H1 (cell line): ENCODE measurements around the gene TAF1D. TPM values are rescaled to one million over a fixed set of nuclear protein-coding genes. Genes with fewer than 3 reads are reported as not detected.

Experiments
- CTCF ChIA-PET: fragments of 300-600 bp; sonication (Branson Sonifier 250); formaldehyde crosslinking; loops from one replicate; lab custom pipeline; 2021; ENCODE audit not compliant: partially characterized antibody; lab: Charles Lee
- POLR2A ChIA-PET: fragments of 300-600 bp; sonication (Branson Sonifier 250); formaldehyde crosslinking; loops from one replicate; lab custom pipeline; 2021; ENCODE audit warnings: inconsistent platforms; ENCODE audit not compliant: partially characterized antibody; lab: Charles Lee
- DNase-seq, 2 experiments: peaks; one replicate each; pipeline versions ENCODE4 v3.0.0 to v3.0.0-alpha.2; 2010 to 2022; ENCODE audit warnings: low spot score in 2 of 2, low read depth in 1 of 2, mixed read lengths in 1 of 2
- FAIRE-seq: peaks from 2 replicates; lab custom pipeline; 2011; peaks lifted over from hg19 to GRCh38; lab: Jason Lieb, UNC
- H2AFZ ChIP-seq: 2 replicates; pipeline ENCODE4 v1.8.1; 2012; ENCODE audit warnings: low read length, inconsistent platforms
- H2AK5ac ChIP-seq: 2 replicates; pipeline ENCODE4 v1.6.1; 2013; ENCODE audit warnings: low read depth, low read length
- H2BK120ac ChIP-seq: replicated peaks from 2 replicates; pipeline ENCODE3; 2013; ENCODE audit warnings: low read depth, low read length, inconsistent platforms
- H2BK12ac ChIP-seq: 2 replicates; pipeline ENCODE4 v1.6.1; 2013; ENCODE audit warnings: low read depth, low read length
- H2BK15ac ChIP-seq: 2 replicates; pipeline ENCODE4 v1.6.1; 2013; ENCODE audit warnings: low read length
- H2BK20ac ChIP-seq: 2 replicates; pipeline ENCODE4 v1.6.1; 2013; ENCODE audit warnings: low read length
- H2BK5ac ChIP-seq: 2 replicates; pipeline ENCODE4 v1.6.1; 2013; ENCODE audit warnings: low read depth, low read length
- H3K14ac ChIP-seq: 2 replicates; pipeline ENCODE4 v1.6.1; 2013; ENCODE audit warnings: inconsistent platforms; ENCODE audit not compliant: insufficient read length
- H3K18ac ChIP-seq: 2 replicates; pipeline ENCODE4 v1.6.1; 2013; ENCODE audit warnings: low read length; ENCODE audit errors: extremely low read depth
- H3K23ac ChIP-seq: 2 replicates; pipeline ENCODE4 v1.6.1; 2013; ENCODE audit warnings: inconsistent platforms; ENCODE audit not compliant: insufficient read length
- H3K23me2 ChIP-seq: 2 replicates; pipeline ENCODE4 v1.6.1; 2013; ENCODE audit warnings: low read depth, low read length
- H3K27ac ChIP-seq: 2 replicates; pipeline ENCODE4 v1.6.1; 2011; ENCODE audit warnings: low read depth, low read length, inconsistent platforms
- H3K27me3 ChIP-seq, 4 experiments: replicated peaks in 1 of 4; 1 replicate in 1 of 4; 2 replicates in 3 of 4; pipeline versions ENCODE4 v1.6.1 to v1.8.1; 2011 to 2013; ENCODE audit warnings: low read length in 3 of 4, mild to moderate bottlenecking in 3 of 4, inconsistent platforms in 2 of 4, mixed read lengths in 2 of 4, moderate library complexity in 1 of 4; ENCODE audit not compliant: control insufficient read depth in 3 of 4, insufficient read depth in 3 of 4; ENCODE audit errors: extremely low read depth in 1 of 4
- H3K36me3 ChIP-seq, 4 experiments: 2 replicates each; pipeline versions ENCODE4 v1.6.1 to v1.8.1; 2011 to 2013; ENCODE audit warnings: mild to moderate bottlenecking in 4 of 4, low read length in 3 of 4, moderate library complexity in 2 of 4, control low read depth in 1 of 4, inconsistent platforms in 1 of 4; ENCODE audit not compliant: insufficient read depth in 4 of 4, control insufficient read depth in 2 of 4
- H3K4ac ChIP-seq: replicated peaks from 2 replicates; pipeline ENCODE3; 2013; ENCODE audit warnings: low read length, low read depth, mixed read lengths, inconsistent platforms; ENCODE audit not compliant: insufficient read length
- H3K4me1 ChIP-seq, 4 experiments: replicated peaks in 1 of 4; 1 replicate in 1 of 4; 2 replicates in 3 of 4; pipeline versions ENCODE4 v1.6.1 to v1.8.1; 2011 to 2013; ENCODE audit warnings: low read length in 3 of 4, inconsistent platforms in 2 of 4, mixed read lengths in 1 of 4; ENCODE audit not compliant: insufficient read depth in 4 of 4, control insufficient read depth in 3 of 4
- H3K4me2 ChIP-seq, 2 experiments: 2 replicates each; pipeline versions ENCODE4 v1.6.1 to v1.8.1; 2011 to 2013; ENCODE audit warnings: low read depth in 2 of 2, low read length in 2 of 2, control low read depth in 1 of 2, inconsistent platforms in 1 of 2, mild to moderate bottlenecking in 1 of 2; ENCODE audit not compliant: insufficient read depth in 1 of 2
- H3K4me3 ChIP-seq, 4 experiments: fragments of 200-600, 300-600 bp in 1 of 4; sonication (generic), shearing (Covaris generic), sonication (Bioruptor Twin) in 1 of 4; 2 replicates each; pipeline versions ENCODE4 v1.5.1 to v1.8.1; 2011 to 2016; ENCODE audit warnings: low read length in 4 of 4, low read depth in 3 of 4, control low read depth in 2 of 4, inconsistent platforms in 2 of 4, mild to moderate bottlenecking in 2 of 4, mixed read lengths in 1 of 4, moderate library complexity in 1 of 4; ENCODE audit not compliant: insufficient read depth in 2 of 4; ENCODE audit errors: extremely low read depth in 1 of 4
- H3K56ac ChIP-seq: replicated peaks from 2 replicates; pipeline ENCODE3; 2013; ENCODE audit warnings: low read depth, mild to moderate bottlenecking, mixed read lengths, low read length, inconsistent platforms; ENCODE audit not compliant: insufficient read length
- H3K79me1 ChIP-seq: 2 replicates; pipeline ENCODE4 v1.6.1; 2013; ENCODE audit warnings: low read depth, low read length, control low read depth
- H3K79me2 ChIP-seq, 2 experiments: 2 replicates each; pipeline versions ENCODE4 v1.6.1 to v1.8.1; 2012 to 2013; ENCODE audit warnings: low read length in 2 of 2, mild to moderate bottlenecking in 2 of 2, inconsistent platforms in 1 of 2; ENCODE audit not compliant: insufficient read depth in 2 of 2, control insufficient read depth in 1 of 2
- H3K9ac ChIP-seq, 4 experiments: replicated peaks in 1 of 4; 1 replicate in 1 of 4; 2 replicates in 3 of 4; pipeline versions ENCODE4 v1.6.1 to v1.8.1; 2011 to 2013; ENCODE audit warnings: low read depth in 3 of 4, low read length in 3 of 4, control low read depth in 2 of 4, mild to moderate bottlenecking in 2 of 4, moderate library complexity in 2 of 4, inconsistent platforms in 1 of 4; ENCODE audit errors: extremely low read depth in 1 of 4
- H3K9me3 ChIP-seq, 2 experiments: 2 replicates each; pipeline versions ENCODE4 v1.6.1 to v1.8.1; 2012 to 2013; ENCODE audit warnings: mild to moderate bottlenecking in 2 of 2, moderate library complexity in 2 of 2, control low read depth in 1 of 2, inconsistent platforms in 1 of 2, low read depth in 1 of 2, low read length in 1 of 2, mixed read lengths in 1 of 2; ENCODE audit not compliant: insufficient read depth in 2 of 2
- H4K20me1 ChIP-seq, 2 experiments: replicated peaks in 1 of 2; 2 replicates each; pipeline versions ENCODE3 to v1.8.1; 2011 to 2013; ENCODE audit warnings: inconsistent platforms in 2 of 2, low read length in 2 of 2, mild to moderate bottlenecking in 1 of 2; ENCODE audit not compliant: insufficient read depth in 2 of 2, control insufficient read depth in 1 of 2
- H4K5ac ChIP-seq: 2 replicates; pipeline ENCODE4 v1.6.1; 2013; ENCODE audit warnings: low read length, low read depth, mixed read lengths, inconsistent platforms; ENCODE audit not compliant: insufficient read length
- H4K8ac ChIP-seq: 2 replicates; pipeline ENCODE4 v1.8.0; 2013; ENCODE audit warnings: mild to moderate bottlenecking, moderate library complexity, low read length, inconsistent platforms; ENCODE audit not compliant: insufficient read depth; ENCODE audit errors: extremely low read depth
- H4K91ac ChIP-seq: replicated peaks from 2 replicates; pipeline ENCODE3; 2013; ENCODE audit warnings: low read length, mixed read lengths, inconsistent platforms; ENCODE audit not compliant: insufficient read length
- ATF3 ChIP-seq: IDR thresholded peaks from 2 replicates; pipeline ENCODE4 v1.6.1; 2011; ENCODE audit warnings: low read depth, mild to moderate bottlenecking, low read length; ENCODE audit not compliant: insufficient read depth
- BCL11A ChIP-seq, 2 experiments: IDR thresholded peaks; one replicate each; pipeline ENCODE4 v1.6.1; 2011; ENCODE audit warnings: low read depth in 2 of 2, low read length in 2 of 2, mild to moderate bottlenecking in 2 of 2
- HDAC6 ChIP-seq: IDR thresholded peaks from one replicate; pipeline ENCODE4 v1.7.1; 2012; ENCODE audit warnings: low read depth, mild to moderate bottlenecking, inconsistent platforms, low read length, moderate library complexity
- JUN ChIP-seq: IDR thresholded peaks from 2 replicates; pipeline ENCODE4 v1.6.1; 2011; ENCODE audit warnings: low read depth, mild to moderate bottlenecking, improper control_type of control experiment, low read length
- KDM1A ChIP-seq: fragments of 200-600, 300-600 bp; sonication (generic); IDR thresholded peaks from 2 replicates; pipeline ENCODE4 v1.7.1; 2016; ENCODE audit warnings: mild to moderate bottlenecking, low read length, borderline replicate concordance
- KDM5A ChIP-seq: fragments of 200-600 bp; IDR thresholded peaks from 2 replicates; pipeline ENCODE4 v1.7.1; 2012; ENCODE audit warnings: mild to moderate bottlenecking, low read length, inconsistent platforms, mixed read lengths
- SP1 ChIP-seq: IDR thresholded peaks from 2 replicates; pipeline ENCODE4 v1.6.1; 2011; ENCODE audit warnings: low read depth, low read length
- SRF ChIP-seq: IDR thresholded peaks from 2 replicates; pipeline ENCODE4 v1.6.1; 2011; ENCODE audit warnings: mild to moderate bottlenecking, low read depth, low read length, moderate library complexity
- TEAD4 ChIP-seq: IDR thresholded peaks from 2 replicates; pipeline ENCODE4 v1.6.1; 2012; ENCODE audit warnings: low read depth, low read length, inconsistent platforms, mixed read lengths
- YY1 ChIP-seq: IDR thresholded peaks from 2 replicates; pipeline ENCODE4 v1.6.1; 2011; ENCODE audit warnings: low read depth, mild to moderate bottlenecking, low read length
- WGBS, 2 experiments: shearing (Covaris generic) in 1 of 2; methylation state at CpG; one replicate each; pipeline versions ENCODE4 v1.1.6 to v1.1.7; 2013 to 2015; ENCODE audit warnings: low lambda C conversion rate in 2 of 2, mixed read lengths in 2 of 2, inconsistent platforms in 1 of 2, low coverage in 1 of 2, missing lambda C conversion rate in 1 of 2; ENCODE audit not compliant: insufficient replicate concordance in 2 of 2, insufficient coverage in 1 of 2, insufficient read length in 1 of 2; ENCODE audit errors: extremely low coverage in 1 of 2, missing lambda C conversion rate in 1 of 2; 5-methylcytosine and 5-hydroxymethylcytosine counted together
- polyA plus RNA-seq, 7 experiments: library from polyadenylated mRNA; depleted of rRNA in 3 of 7; stranded (reverse) in 5 of 7; unstranded in 2 of 7; fragments of >200 nt in 5 of 7; fragments of 200-250 nt in 2 of 7; gene quantifications; 1 replicate in 5 of 7; 2 replicates in 1 of 7; 4 replicates in 1 of 7; pipeline versions ENCODE4 v1.2.1 to v1.2.3, GENCODE V29; 2011 to 2013; ENCODE audit warnings: missing spikeins in 2 of 7, mixed read lengths in 2 of 7
- total RNA-seq: library from RNA; stranded (reverse); fragmentation: NEBNext Ultra II Directional; extraction: Animal tissue kit (Norgen Biotek cat#: 25700); gene quantifications from 2 replicates; pipeline ENCODE4 v1.2.1, GENCODE V29; 2021

TAF1D gene
- total and polyA plus RNA-seq, 2 of the 8 experiments (the other 6 are each of a cell fraction or from before 2014, with no cell fraction given) = 64.7 to 212 TPM

GRCh38 chr11:93766504-93766903, 25.2 kb upstream of the TAF1D start:
- no peak for FAIRE-seq
- ChIA-PET POLR2A (interaction anchor here (5.0 kb wide), 1 partner anchor 26 kb away, joined by 41 read pairs; the partner anchor contains the start of genes C11orf54 and TAF1D), CTCF (interaction anchor here (2.2 kb wide), 1 partner anchor 8 kb away, joined by 13 read pairs; no protein-coding TSS in a partner anchor)
- Histone ChIP-seq H3K27ac (no peak overlapping the region), H3K23me2 (peaks cover 2% of the 10 kb centered on the region; the same call in 1 of the 2 replicates), H2BK120ac (no peak overlapping the region), H3K4me3 (no peak overlapping the region), H3K79me1 (no peaks in the 10 kb centered on the region), H2BK20ac (no peak overlapping the region), H3K27me3 (no peaks in the 10 kb centered on the region), H3K4me1 (no peaks in the 10 kb centered on the region), H2AK5ac (no peak overlapping the region), H2BK5ac (no peak overlapping the region), H3K9me3 (0 out of 4 replicates have a peak, but pooled peaks cover 0 to 3% of the 10 kb centered on the region in 2 experiments), H3K23ac (no peak overlapping the region), H3K9ac (no peak overlapping the region), H4K5ac (no peak overlapping the region), H4K91ac (no peak overlapping the region), H3K36me3 (peaks cover 0 to 16% (median 7%) of the 10 kb centered on the region in 4 experiments; a peak in 4 of 8 replicates), H3K79me2 (no peaks in the 10 kb centered on the region), H3K18ac (no peak overlapping the region), H4K8ac (no peak overlapping the region), H4K20me1 (no peaks in the 10 kb centered on the region), H2BK15ac (no peak overlapping the region), H3K4me2 (no peak overlapping the region), H3K4ac (no peak overlapping the region), H2AFZ (no peak overlapping the region), H3K56ac (no peak overlapping the region), H2BK12ac (no peak overlapping the region), H3K14ac (no peak overlapping the region)
- DNase-seq = no peak
- WGBS, 2 experiments = 95% methylated on average over 5 of the region's 5 CpGs; no CpG with 5 or more reads in 1 of the 2 experiments
- no peak for TF ChIP-seq BCL11A (IDR thresholded peaks at IDR 0.05; ENCODE audit: low read depth in 2 of 2, low read length in 2 of 2)
- no peak for TF ChIP-seq ATF3
- no peak for TF ChIP-seq KDM5A
- TF ChIP-seq SRF = no peak
- TF ChIP-seq KDM1A = no peak
- TF ChIP-seq TEAD4 = no peak
- TF ChIP-seq JUN = no peak
- TF ChIP-seq YY1 = no peak
- TF ChIP-seq SP1 = no peak
- TF ChIP-seq HDAC6 = no peak
